GM12873 (cell line): ENCODE results near the gene SUSD6.

Experiments
- TF ChIP-seq, protein P1 (sequence below): IDR thresholded peaks from 2 replicates; pipeline ENCODE4 v1.5.1; 2012; ENCODE audit warnings: low read depth, mild to moderate bottlenecking, moderate library complexity, low read length, control low read depth; ENCODE audit not compliant: insufficient read depth; ENCODE audit errors: missing control alignments

SUSD6 gene

GRCh38 chr14:69572030-69572840 lies 39.2 kb upstream of the SUSD6 start:
- TF ChIP-seq, protein P1, sequence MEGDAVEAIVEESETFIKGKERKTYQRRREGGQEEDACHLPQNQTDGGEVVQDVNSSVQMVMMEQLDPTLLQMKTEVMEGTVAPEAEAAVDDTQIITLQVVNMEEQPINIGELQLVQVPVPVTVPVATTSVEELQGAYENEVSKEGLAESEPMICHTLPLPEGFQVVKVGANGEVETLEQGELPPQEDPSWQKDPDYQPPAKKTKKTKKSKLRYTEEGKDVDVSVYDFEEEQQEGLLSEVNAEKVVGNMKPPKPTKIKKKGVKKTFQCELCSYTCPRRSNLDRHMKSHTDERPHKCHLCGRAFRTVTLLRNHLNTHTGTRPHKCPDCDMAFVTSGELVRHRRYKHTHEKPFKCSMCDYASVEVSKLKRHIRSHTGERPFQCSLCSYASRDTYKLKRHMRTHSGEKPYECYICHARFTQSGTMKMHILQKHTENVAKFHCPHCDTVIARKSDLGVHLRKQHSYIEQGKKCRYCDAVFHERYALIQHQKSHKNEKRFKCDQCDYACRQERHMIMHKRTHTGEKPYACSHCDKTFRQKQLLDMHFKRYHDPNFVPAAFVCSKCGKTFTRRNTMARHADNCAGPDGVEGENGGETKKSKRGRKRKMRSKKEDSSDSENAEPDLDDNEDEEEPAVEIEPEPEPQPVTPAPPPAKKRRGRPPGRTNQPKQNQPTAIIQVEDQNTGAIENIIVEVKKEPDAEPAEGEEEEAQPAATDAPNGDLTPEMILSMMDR = no peak

DNA sequence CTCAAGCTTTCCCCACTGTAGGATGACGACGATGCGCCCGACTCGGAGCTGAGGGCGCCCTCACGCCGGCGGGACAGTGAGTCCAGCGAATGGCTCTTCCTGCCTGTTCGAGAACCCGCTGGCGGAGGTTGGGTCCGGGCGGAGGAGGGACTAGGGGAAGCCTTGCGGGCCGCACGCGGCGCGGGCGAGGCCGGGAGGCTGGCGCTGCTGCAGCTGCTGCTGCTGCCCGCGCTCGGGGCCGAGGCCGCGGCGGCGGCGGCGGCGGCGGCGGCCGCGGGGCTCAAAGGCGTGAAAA lies 38.6 kb upstream of the SUSD6 start:
- TF ChIP-seq, protein P1 = no peak

- TF ChIP-seq, protein P1 = no peak
Measured at GRCh38 chr14:69573205-69573830, 38.1 kb upstream of the SUSD6 start.

DNA sequence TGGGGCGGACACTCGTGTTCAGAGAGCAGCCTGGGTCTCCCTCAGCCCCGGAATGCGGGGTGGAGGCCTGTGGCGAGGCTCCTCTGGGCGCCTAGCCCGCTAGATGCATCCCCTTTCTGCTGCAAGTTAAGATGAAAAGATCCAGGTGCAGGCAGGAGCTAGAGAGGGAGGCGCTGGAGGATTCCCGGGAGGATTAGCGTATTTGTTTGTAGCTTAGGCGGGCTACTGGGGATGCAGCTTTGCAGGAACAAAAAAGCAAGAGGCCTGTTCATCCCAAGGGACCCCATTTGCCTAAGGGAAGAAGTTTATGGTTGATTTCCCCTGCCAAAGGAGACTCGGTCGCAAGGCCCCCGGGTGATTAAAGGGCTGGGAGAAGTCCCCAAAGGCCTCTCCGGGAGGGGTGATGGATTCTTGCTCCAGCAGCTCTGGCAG lies 37.5 kb upstream of the SUSD6 start:
- TF ChIP-seq, protein P1 = no peak

DNA sequence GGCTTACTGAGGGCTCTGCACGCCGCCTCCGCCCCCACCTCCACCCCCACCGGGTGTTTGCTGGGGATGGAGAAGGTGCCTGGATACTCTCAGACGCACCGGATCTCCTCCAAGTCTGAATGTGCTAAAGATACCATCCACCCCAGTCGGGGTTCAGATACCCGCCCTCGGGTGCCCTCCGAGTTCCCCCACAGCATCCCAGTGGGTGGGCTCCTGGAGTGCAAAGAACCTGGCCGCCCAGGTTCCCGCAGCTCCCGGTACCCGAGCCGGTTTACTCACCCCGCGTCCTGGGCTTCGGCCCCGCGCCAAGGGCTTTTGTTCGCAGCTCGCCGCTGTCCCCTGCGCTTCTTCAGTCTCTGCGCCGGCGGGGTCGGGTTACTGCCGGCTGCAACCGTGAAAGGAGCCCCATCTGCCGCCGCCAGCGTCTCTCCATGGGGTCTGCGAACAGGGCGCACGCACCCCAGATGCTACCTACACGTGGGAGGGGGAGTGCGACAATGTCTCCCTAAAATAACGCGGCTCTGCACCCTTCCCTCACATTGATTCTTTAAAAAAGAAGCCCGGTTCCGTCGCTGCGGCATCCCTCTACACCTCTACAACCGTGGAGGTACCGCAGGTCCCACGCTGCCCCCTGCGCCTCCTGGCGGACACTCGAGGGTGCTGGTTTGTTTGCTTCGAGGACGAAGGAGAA lies 37.0 kb upstream of the SUSD6 start, which contains the start of gene CCDC177:
CCDC177 (minus strand) TSS at position 609 of the 691 bp plus-strand sequence. CDS start 1,249 bp downstream, outside the sequence.
- TF ChIP-seq, protein P1 = peak; percentile 81

DNA sequence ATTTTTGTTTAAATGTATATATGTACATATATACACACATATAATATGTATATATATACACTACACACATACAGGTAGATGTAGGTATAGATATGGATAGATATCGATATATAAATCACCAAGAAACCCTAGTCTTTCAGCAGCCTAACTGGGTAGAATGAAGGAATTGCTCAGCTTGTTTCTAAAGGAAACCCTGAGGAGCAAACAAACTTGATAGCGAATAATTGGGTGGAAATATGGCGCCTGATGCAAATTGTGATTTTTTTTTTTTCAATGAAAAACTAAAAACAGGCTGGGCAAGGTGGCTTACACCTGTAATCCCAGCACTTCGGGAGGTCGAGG lies 36.5 kb upstream of the SUSD6 start:
- TF ChIP-seq, protein P1 = no peak

- TF ChIP-seq, protein P1 = no peak
Measured at GRCh38 chr14:69579476-69579875, 31.9 kb upstream of the SUSD6 start.
